Dendritic cell treated with granulocyte-macrophage colony-stimulating factor and Interleukin-4, amounts not matched to agents 40 ng/mL and 50 ng/mL, for 4 days (primary cell): ENCODE data around the gene THAP2.
"Not testable (repeated sequence)": the region's sequence is repeated elsewhere in the genome, so short reads cannot be mapped to it uniquely, and the experiment has no call there.

Experiments
- H3K27ac Mint-ChIP-seq: one replicate; pipeline ENCODE4 v1.8.0; 2022; ENCODE audit warnings: mild to moderate bottlenecking, mixed read lengths
- H3K27me3 Mint-ChIP-seq: one replicate; pipeline ENCODE4 v1.8.0; 2022; ENCODE audit warnings: mild to moderate bottlenecking, mixed read lengths
- H3K36me3 Mint-ChIP-seq: one replicate; pipeline ENCODE4 v1.8.0; 2022; ENCODE audit warnings: low read depth, mixed read lengths
- H3K4me1 Mint-ChIP-seq: one replicate; pipeline ENCODE4 v1.8.0; 2022; ENCODE audit warnings: low read depth, mixed read lengths
- H3K4me3 Mint-ChIP-seq: one replicate; pipeline ENCODE4 v1.8.0; 2022; ENCODE audit warnings: mild to moderate bottlenecking, moderate library complexity, mixed read lengths
- H3K9me3 Mint-ChIP-seq: one replicate; pipeline ENCODE4 v1.8.0; 2022; ENCODE audit warnings: mixed read lengths
- intact Hi-C: fragments of 100-400 bp; cut with micrococcal nuclease; formaldehyde crosslinking; loops from one replicate; pipeline ENCODE4 v1.15.0; 2022

The THAP2 gene

GRCh38 chr12:71695782-71696181 lies 31.7 kb downstream of the THAP2 start:
- Mint-ChIP-seq H3K27ac (no peak overlapping the region), H3K4me3 (no peak overlapping the region), H3K36me3 (peaks cover 58% of the 10 kb centered on the region), H3K9me3 (no peaks in the 10 kb centered on the region), H3K27me3 (no peaks in the 10 kb centered on the region), H3K4me1 (peaks cover 10% of the 10 kb centered on the region)
- intact Hi-C loops = no loop called here

DNA sequence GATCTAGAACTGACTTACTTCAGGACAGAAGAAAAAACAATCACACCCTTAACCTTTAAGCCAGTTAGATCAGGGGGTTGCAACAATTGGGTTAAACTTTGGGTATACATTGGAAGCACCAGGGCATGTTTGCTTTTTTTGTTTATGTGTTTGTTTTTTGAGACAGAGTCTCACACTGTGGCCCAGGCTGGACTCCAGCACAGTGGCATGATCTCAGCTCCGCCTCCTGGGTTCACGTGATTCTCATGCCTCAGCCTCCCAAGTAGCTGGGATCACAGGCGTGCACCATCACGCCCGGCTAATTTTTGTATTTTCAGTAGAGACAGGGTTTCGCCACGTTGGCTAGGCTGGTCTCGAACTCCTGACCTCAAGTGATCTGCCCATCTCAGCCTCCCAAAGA lies 38.1 kb downstream of the THAP2 start:
- H3K9me3 Mint-ChIP-seq, H3K27ac Mint-ChIP-seq, H3K4me3 Mint-ChIP-seq, H3K27me3 Mint-ChIP-seq, intact Hi-C loops, H3K4me1 Mint-ChIP-seq: not testable (repeated sequence)
- peaks cover 66% of the 10 kb centered on the region for H3K36me3 Mint-ChIP-seq

- Mint-ChIP-seq H3K4me1 (no peaks in the 10 kb centered on the region), H3K4me3 (no peak overlapping the region), H3K9me3 (no peaks in the 10 kb centered on the region), H3K27ac (no peak overlapping the region), H3K27me3 (no peaks in the 10 kb centered on the region), H3K36me3 (peaks cover 66% of the 10 kb centered on the region)
- intact Hi-C loops = no loop called here
Measured at GRCh38 chr12:71702590-71702989, 38.5 kb downstream of the THAP2 start.

- Mint-ChIP-seq H3K36me3 (peaks cover 64% of the 10 kb centered on the region), H3K4me1 (no peaks in the 10 kb centered on the region), H3K27ac (no peak overlapping the region), H3K27me3 (no peaks in the 10 kb centered on the region), H3K9me3 (no peaks in the 10 kb centered on the region), H3K4me3 (no peak overlapping the region)
- intact Hi-C loops = no loop called here
Measured at GRCh38 chr12:71703206-71703605, 39.1 kb downstream of the THAP2 start.

- intact Hi-C loops = no loop called here
- H3K9me3 Mint-ChIP-seq = peaks cover 2% of the 10 kb centered on the region
Measured at GRCh38 chr12:71704920-71705319, 40.8 kb downstream of the THAP2 start.

GRCh38 chr12:71708658-71709057 lies 44.6 kb downstream of the THAP2 start:
- peaks cover 22% of the 10 kb centered on the region for H3K36me3 Mint-ChIP-seq
- H3K4me1 Mint-ChIP-seq = no peaks in the 10 kb centered on the region
- H3K4me3 Mint-ChIP-seq = no peak overlapping the region
- intact Hi-C loops = no loop called here
- no peaks in the 10 kb centered on the region for H3K27me3 Mint-ChIP-seq
- H3K9me3 Mint-ChIP-seq = peaks cover 35% of the 10 kb centered on the region
- no peak overlapping the region for H3K27ac Mint-ChIP-seq

More at GRCh38 chr12:71704920-71705319, 40.8 kb downstream of the THAP2 start:
- Mint-ChIP-seq H3K36me3 (peaks cover 47% of the 10 kb centered on the region), H3K4me1 (no peaks in the 10 kb centered on the region), H3K4me3 (no peak overlapping the region), H3K27ac (no peak overlapping the region), H3K27me3 (no peaks in the 10 kb centered on the region)

- no peak overlapping the region for H3K27ac Mint-ChIP-seq
- intact Hi-C loops = no loop called here
Measured at GRCh38 chr12:71710276-71711125, 46.4 kb downstream of the THAP2 start.

GRCh38 chr12:71718611-71719010 lies 54.5 kb downstream of the THAP2 start:
- Mint-ChIP-seq H3K27ac (no peak overlapping the region), H3K9me3 (peaks cover 26% of the 10 kb centered on the region), H3K4me1 (no peaks in the 10 kb centered on the region), H3K4me3 (no peak overlapping the region), H3K27me3 (no peaks in the 10 kb centered on the region), H3K36me3 (no peaks in the 10 kb centered on the region)
- intact Hi-C loops = no loop called here

More at GRCh38 chr12:71710276-71711125, 46.4 kb downstream of the THAP2 start:
- H3K4me3 Mint-ChIP-seq = no peak overlapping the region
- H3K36me3 Mint-ChIP-seq = peaks cover 16% of the 10 kb centered on the region
- H3K9me3 Mint-ChIP-seq = peaks cover 52% of the 10 kb centered on the region
- H3K27me3 Mint-ChIP-seq = no peaks in the 10 kb centered on the region
- H3K4me1 Mint-ChIP-seq = no peaks in the 10 kb centered on the region

GRCh38 chr12:71719647-71720370 lies 55.7 kb downstream of the THAP2 start:
- no peak overlapping the region for H3K4me3 Mint-ChIP-seq
- no peaks in the 10 kb centered on the region for H3K27me3 Mint-ChIP-seq
- H3K9me3 Mint-ChIP-seq = peaks cover 15% of the 10 kb centered on the region
- intact Hi-C loops = no loop called here
- H3K4me1 Mint-ChIP-seq = no peaks in the 10 kb centered on the region
- H3K36me3 Mint-ChIP-seq = no peaks in the 10 kb centered on the region
- H3K27ac Mint-ChIP-seq = no peak overlapping the region

- Mint-ChIP-seq H3K36me3 (no peaks in the 10 kb centered on the region), H3K4me3 (no peak overlapping the region), H3K9me3 (no peaks in the 10 kb centered on the region), H3K27ac (no peak overlapping the region), H3K4me1 (no peaks in the 10 kb centered on the region), H3K27me3 (no peaks in the 10 kb centered on the region)
- intact Hi-C loops = no loop called here
Measured at GRCh38 chr12:71721783-71722505, 57.8 kb downstream of the THAP2 start.

DNA sequence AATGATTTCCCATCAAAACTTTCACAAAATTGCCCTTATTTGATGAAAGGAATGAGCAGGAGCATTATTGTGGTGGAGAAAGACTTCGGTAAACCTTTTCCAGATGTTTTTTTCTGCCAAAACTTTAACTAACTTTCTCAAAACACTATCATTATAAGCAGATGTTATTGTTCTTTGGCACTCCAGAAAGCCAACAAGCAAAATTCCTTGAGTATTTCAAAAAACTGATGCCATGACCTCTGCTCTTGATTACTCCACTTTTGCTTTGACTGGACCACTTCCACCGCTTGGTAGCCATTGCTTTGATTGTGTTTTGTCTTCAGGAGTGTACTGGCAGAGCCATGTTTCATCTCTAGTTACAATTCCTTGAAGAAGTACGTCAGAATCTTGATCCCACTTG lies 60.9 kb downstream of the THAP2 start:
- Mint-ChIP-seq H3K27ac (no peak overlapping the region), H3K4me1 (no peaks in the 10 kb centered on the region), H3K4me3 (no peak overlapping the region), H3K36me3 (no peaks in the 10 kb centered on the region), H3K9me3 (no peaks in the 10 kb centered on the region), H3K27me3 (no peaks in the 10 kb centered on the region)
- intact Hi-C loops = no loop called here

GRCh38 chr12:71726548-71726947 lies 62.4 kb downstream of the THAP2 start:
- intact Hi-C loops = no loop called here
- Mint-ChIP-seq H3K36me3 (no peaks in the 10 kb centered on the region), H3K27me3 (no peaks in the 10 kb centered on the region), H3K9me3 (no peaks in the 10 kb centered on the region), H3K4me1 (no peaks in the 10 kb centered on the region), H3K4me3 (no peak overlapping the region), H3K27ac (no peak overlapping the region)

DNA sequence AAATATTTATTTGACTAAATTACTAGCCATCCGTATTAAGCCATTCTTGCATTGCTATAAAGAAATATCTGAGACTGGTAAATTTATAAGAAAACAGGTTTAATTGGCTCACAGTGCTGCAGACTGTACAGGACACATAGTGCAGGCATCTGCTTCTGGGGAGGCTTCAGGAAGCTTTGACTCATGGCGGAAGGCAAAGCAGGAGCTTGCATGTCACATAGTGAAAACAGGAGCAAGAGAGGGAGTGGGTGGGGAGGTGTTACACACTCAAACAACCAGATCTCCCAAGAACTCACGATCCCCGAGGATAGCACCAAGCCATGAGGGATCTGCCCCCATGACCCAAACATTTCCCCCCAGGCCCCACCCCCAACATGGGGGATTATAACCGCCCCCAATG lies 63.9 kb downstream of the THAP2 start:
- no peaks in the 10 kb centered on the region for H3K4me1 Mint-ChIP-seq
- intact Hi-C loops = no loop called here
- H3K4me3 Mint-ChIP-seq = no peak overlapping the region
- no peaks in the 10 kb centered on the region for H3K27me3 Mint-ChIP-seq
- H3K27ac Mint-ChIP-seq = no peak overlapping the region
- H3K9me3 Mint-ChIP-seq = no peaks in the 10 kb centered on the region
- no peaks in the 10 kb centered on the region for H3K36me3 Mint-ChIP-seq
